HepG2 (cell line): ENCODE data around the gene SIK2. TPM values are rescaled to one million over a fixed set of nuclear protein-coding genes. Genes with fewer than 3 reads are reported as not detected.

ENCODE experiments used
- ATAC-seq: fragments of 200-7000 bp; cut with Tn5 transposase; 3 replicates; pipeline ENCODE4 v1.9.1; 2020; ENCODE audit warnings: mild to moderate bottlenecking, moderate library complexity
- BruUV-seq: library from RNA; stranded (reverse); fragments of 400-500 nt; replicated peaks from 2 replicates; lab custom pipeline; 2021; lab: Mats Ljungman, UMichigan
- CTCF ChIA-PET: fragments of 300-600 bp; formaldehyde crosslinking; extraction: SDS; loops from one replicate; lab custom pipeline; 2021; ENCODE audit warnings: low total read pairs, inconsistent platforms, low intra/inter-chr PET ratio; lab: Yijun Ruan, JAX
- POLR2A ChIA-PET: fragments of 350-600 bp; sonication (Branson Sonifier 250); formaldehyde crosslinking; loops from one replicate; lab custom pipeline; 2020; ENCODE audit warnings: antibody characterized with exemption, inconsistent platforms; lab: Yijun Ruan, JAX
- DNase-seq: peaks from one replicate; pipeline ENCODE4 v3.0.0-alpha.2; 2015; ENCODE audit warnings: low spot score
- FAIRE-seq: peaks from 3 replicates; lab custom pipeline; 2011; peaks lifted over from hg19 to GRCh38; lab: Jason Lieb, UNC
- H2AFZ ChIP-seq: one replicate; pipeline ENCODE4 v1.6.1; 2011; ENCODE audit warnings: low read length, inconsistent platforms
- H3K27ac ChIP-seq: fragments of 300-600 bp; 3 replicates; pipeline ENCODE4 v1.8.0; 2011; ENCODE audit warnings: mixed run types, mild to moderate bottlenecking, mixed read lengths, low read length, inconsistent platforms; ENCODE audit not compliant: insufficient read depth; ENCODE audit errors: extremely low read length
- H3K27me3 ChIP-seq, 2 experiments: fragments of 200-600 bp in 1 of 2; 2 replicates in 1 of 2; 3 replicates in 1 of 2; pipeline versions ENCODE4 v1.6.0 to v1.8.0; 2011; ENCODE audit warnings: low read length in 2 of 2, mild to moderate bottlenecking in 2 of 2, moderate library complexity in 2 of 2, inconsistent platforms in 1 of 2; ENCODE audit not compliant: insufficient read depth in 2 of 2, control insufficient read depth in 1 of 2
- H3K36me3 ChIP-seq, 2 experiments: fragments of 200-600 bp in 1 of 2; replicated peaks in 1 of 2; 2 replicates in 1 of 2; 3 replicates in 1 of 2; pipeline versions ENCODE4 v1.5.1 to v1.8.0; 2011; ENCODE audit warnings: low read length in 2 of 2, inconsistent platforms in 1 of 2; ENCODE audit not compliant: insufficient read depth in 2 of 2, control insufficient read depth in 1 of 2
- H3K4me1 ChIP-seq: 2 replicates; pipeline ENCODE4 v1.5.1; 2012; ENCODE audit warnings: low read length, inconsistent platforms; ENCODE audit not compliant: insufficient read depth
- H3K4me2 ChIP-seq: 2 replicates; pipeline ENCODE4 v1.6.0; 2011; ENCODE audit warnings: low read depth, low read length, inconsistent platforms
- H3K4me3 ChIP-seq, 3 experiments: fragments of 200-600 bp in 1 of 3; sonication (generic), shearing (Covaris generic) in 1 of 3; replicated peaks in 1 of 3; 2 replicates each; pipeline ENCODE4 v1.5.1; 2011 to 2016; ENCODE audit warnings: low read length in 3 of 3, inconsistent platforms in 2 of 3, low read depth in 2 of 3, mild to moderate bottlenecking in 2 of 3, control low read depth in 1 of 3, mixed read lengths in 1 of 3; ENCODE audit not compliant: insufficient read depth in 1 of 3
- H3K79me2 ChIP-seq: one replicate; pipeline ENCODE4 v1.6.1; 2011; ENCODE audit warnings: low read length, inconsistent platforms; ENCODE audit not compliant: insufficient read depth
- H3K9ac ChIP-seq: 2 replicates; pipeline ENCODE4 v1.6.0; 2011; ENCODE audit warnings: mild to moderate bottlenecking, low read depth, low read length, inconsistent platforms; ENCODE audit not compliant: insufficient read depth
- H3K9me3 ChIP-seq: 2 replicates; pipeline ENCODE4 v1.5.1; 2012; ENCODE audit warnings: mild to moderate bottlenecking, low read length
- H4K20me1 ChIP-seq: 2 replicates; pipeline ENCODE4 v1.6.0; 2011; ENCODE audit warnings: inconsistent platforms, mild to moderate bottlenecking, low read length, moderate library complexity; ENCODE audit not compliant: insufficient read depth
- CREB1 ChIP-seq, 2 experiments: fragments of 450-650 bp in 1 of 2; IDR thresholded peaks; 2 replicates each; pipeline ENCODE4 v1.6.1; 2016 to 2017; ENCODE audit warnings: control low read depth in 1 of 2, mild to moderate bottlenecking in 1 of 2, missing compliant biosample characterization in 1 of 2, missing genetic modification characterization in 1 of 2
- FOSL2 ChIP-seq: sonication (generic); formaldehyde crosslinking; IDR thresholded peaks from 2 replicates; pipeline ENCODE4 v1.4.0; 2020; ENCODE audit warnings: missing genetic modification reagents
- GATAD2A ChIP-seq: IDR thresholded peaks from 2 replicates; pipeline ENCODE4 v1.6.1; 2016
- SMC3 ChIP-seq: IDR thresholded peaks from 2 replicates; pipeline ENCODE4 v1.6.1; 2011; ENCODE audit warnings: low read length, improper control_type of control experiment
- SP140L ChIP-seq: sonication (generic); formaldehyde crosslinking; IDR thresholded peaks from 2 replicates; pipeline ENCODE4 v1.4.0; 2020; ENCODE audit warnings: missing genetic modification reagents, borderline replicate concordance
- TBX3 ChIP-seq: fragments of 450-650 bp; IDR thresholded peaks from 2 replicates; pipeline ENCODE4 v1.6.1; 2017; ENCODE audit warnings: antibody characterized with exemption, mild to moderate bottlenecking, inconsistent platforms, borderline replicate concordance
- ZKSCAN5 ChIP-seq: sonication (generic); formaldehyde crosslinking; IDR thresholded peaks from 2 replicates; pipeline ENCODE4 v1.5.1; 2020; ENCODE audit warnings: mild to moderate bottlenecking, missing genetic modification reagents
- WGBS: methylation state at CpG from one replicate; pipeline ENCODE4 v1.1.6; 2017; ENCODE audit warnings: low lambda C conversion rate; 5-methylcytosine and 5-hydroxymethylcytosine counted together
- in situ Hi-C: cut with HindIII; loops from 2 replicates; pipeline ENCODE4 v1.10.0; 2017; ENCODE audit warnings: low pct_unique_long_range_greater_than_20kb; ENCODE audit not compliant: extremely low pct_ligation_motif_present
- intact Hi-C: fragments of 100-400 bp; cut with micrococcal nuclease; formaldehyde crosslinking; loops from one replicate; pipeline ENCODE4 v1.10.0; 2022; ENCODE audit not compliant: unreplicated experiment
- polyA plus RNA-seq, 8 experiments: library from polyadenylated mRNA; depleted of rRNA in 3 of 8; stranded (reverse) in 7 of 8; unstranded in 1 of 8; fragments of >200 nt; fragmentation: Illumina TruSeq in 4 of 8; extraction: Trizol in 4 of 8; gene quantifications; 2 replicates each; pipeline versions ENCODE4 v1.2.1 to v1.2.3, GENCODE V29; 2011 to 2016; ENCODE audit warnings: low read depth in 4 of 8, missing spikeins in 1 of 8, mixed read lengths in 1 of 8; ENCODE audit not compliant: insufficient read depth in 1 of 8
- total RNA-seq, 5 experiments: library from RNA; depleted of rRNA; stranded (reverse); fragments of >200 nt; fragmentation: Illumina TruSeq; extraction: Trizol; gene quantifications; 2 replicates each; pipeline ENCODE4 v1.2.3, GENCODE V29; 2016; ENCODE audit warnings: low read depth in 1 of 5
- TF ChIP-seq, protein P1 (sequence below), 2 experiments: sonication (generic) in 1 of 2; formaldehyde crosslinking in 1 of 2; IDR thresholded peaks; 2 replicates each; pipeline versions ENCODE4 v1.4.0 to v1.6.1; 2018 to 2020; ENCODE audit warnings: missing genetic modification reagents in 2 of 2, borderline replicate concordance in 1 of 2, low read depth in 1 of 2, mild to moderate bottlenecking in 1 of 2, missing biosample characterization in 1 of 2
- TF ChIP-seq, protein P2 (sequence below): IDR thresholded peaks from 2 replicates; pipeline ENCODE4 v1.6.1; 2016; ENCODE audit warnings: control low read depth
- TF ChIP-seq, protein P3 (sequence below): sonication (generic); formaldehyde crosslinking; IDR thresholded peaks from 2 replicates; pipeline ENCODE4 v1.8.1; 2023; ENCODE audit warnings: missing genetic modification reagents, mild to moderate bottlenecking, borderline replicate concordance
- TF ChIP-seq, protein P4 (sequence below): fragments of 450-650 bp; IDR thresholded peaks from 2 replicates; pipeline ENCODE4 v1.6.1; 2017
- TF ChIP-seq, protein P5 (sequence below): sonication (generic); formaldehyde crosslinking; IDR thresholded peaks from 2 replicates; pipeline ENCODE4 v1.8.0; 2022; ENCODE audit warnings: mild to moderate bottlenecking, missing genetic modification reagents

SIK2 gene
- total and polyA plus RNA-seq, 2 of the 13 experiments (the other 11 are each of a cell fraction or from before 2014, with no cell fraction given): 8.1 to 15.4 TPM

DNA sequence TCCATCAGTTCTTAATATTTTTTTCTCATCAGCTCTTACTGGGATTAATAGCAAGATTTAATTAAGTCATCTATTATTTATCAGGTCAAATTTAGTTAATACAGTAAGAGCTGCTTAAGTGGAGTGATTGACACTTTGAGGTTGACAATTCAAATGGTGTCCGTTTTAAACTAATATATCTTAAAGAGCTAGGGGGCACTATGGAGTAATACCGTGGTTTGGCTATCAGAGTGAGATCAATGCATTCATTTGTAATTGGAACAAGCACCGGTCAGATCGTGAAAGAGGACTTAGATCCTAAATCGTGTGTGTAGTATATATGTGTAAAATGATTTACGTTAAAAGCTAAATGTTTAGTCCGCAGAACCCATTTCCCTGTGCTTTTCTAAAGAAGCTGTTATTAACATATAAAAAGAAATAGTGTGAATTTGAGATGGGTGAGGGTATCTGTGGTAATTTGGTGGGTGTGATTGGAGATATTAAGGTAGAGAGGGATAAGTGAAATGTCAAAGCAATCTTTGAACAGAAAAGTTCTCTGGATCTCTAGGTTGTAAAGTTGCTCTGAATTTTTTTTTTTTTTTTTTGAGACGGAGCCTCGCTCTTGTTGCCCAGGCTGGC is 2.3 kb downstream of the SIK2 start:
- in situ Hi-C loops: loop anchor here (5.0 kb wide), 2 partner anchors 173 to 238 kb away; no protein-coding TSS in a partner anchor
- POLR2A ChIA-PET: interaction anchor here (0.6 to 3.1 kb wide), 5 partner anchors 9 to 173 kb away, joined by 3 to 17 read pairs (median 3); partner anchors contain the start of gene PPP2R1B
- ATAC-seq: no peak
- TF ChIP-seq, protein P1, sequence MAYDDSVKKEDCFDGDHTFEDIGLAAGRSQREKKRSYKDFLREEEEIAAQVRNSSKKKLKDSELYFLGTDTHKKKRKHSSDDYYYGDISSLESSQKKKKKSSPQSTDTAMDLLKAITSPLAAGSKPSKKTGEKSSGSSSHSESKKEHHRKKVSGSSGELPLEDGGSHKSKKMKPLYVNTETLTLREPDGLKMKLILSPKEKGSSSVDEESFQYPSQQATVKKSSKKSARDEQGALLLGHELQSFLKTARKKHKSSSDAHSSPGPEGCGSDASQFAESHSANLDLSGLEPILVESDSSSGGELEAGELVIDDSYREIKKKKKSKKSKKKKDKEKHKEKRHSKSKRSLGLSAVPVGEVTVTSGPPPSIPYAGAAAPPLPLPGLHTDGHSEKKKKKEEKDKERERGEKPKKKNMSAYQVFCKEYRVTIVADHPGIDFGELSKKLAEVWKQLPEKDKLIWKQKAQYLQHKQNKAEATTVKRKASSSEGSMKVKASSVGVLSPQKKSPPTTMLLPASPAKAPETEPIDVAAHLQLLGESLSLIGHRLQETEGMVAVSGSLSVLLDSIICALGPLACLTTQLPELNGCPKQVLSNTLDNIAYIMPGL (CRISPR knock-in tag; IDR thresholded peaks at IDR 0.05; ENCODE audit: borderline replicate concordance in 1 of 2, low read depth in 1 of 2): peak in 1 of 2 experiments; percentile 36; a peak in 2 of 4 replicates
- TF ChIP-seq ZKSCAN5 (no peak), CREB1 (IDR thresholded peaks at IDR 0.05) (no peak), CREB1 (CRISPR knock-in tag; IDR thresholded peaks at IDR 0.05) (0 out of 2 replicates have a peak, but pooled peaks have one; percentile 20), SMC3 (peak; percentile 60), TBX3 (no peak), FOSL2 (no peak), GATAD2A (CRISPR knock-in tag) (peak; percentile 30; the same call in 1 of the 2 replicates), SP140L (CRISPR knock-in tag) (0 out of 2 replicates have a peak, but pooled peaks have one; percentile 63)
- TF ChIP-seq, protein P2, sequence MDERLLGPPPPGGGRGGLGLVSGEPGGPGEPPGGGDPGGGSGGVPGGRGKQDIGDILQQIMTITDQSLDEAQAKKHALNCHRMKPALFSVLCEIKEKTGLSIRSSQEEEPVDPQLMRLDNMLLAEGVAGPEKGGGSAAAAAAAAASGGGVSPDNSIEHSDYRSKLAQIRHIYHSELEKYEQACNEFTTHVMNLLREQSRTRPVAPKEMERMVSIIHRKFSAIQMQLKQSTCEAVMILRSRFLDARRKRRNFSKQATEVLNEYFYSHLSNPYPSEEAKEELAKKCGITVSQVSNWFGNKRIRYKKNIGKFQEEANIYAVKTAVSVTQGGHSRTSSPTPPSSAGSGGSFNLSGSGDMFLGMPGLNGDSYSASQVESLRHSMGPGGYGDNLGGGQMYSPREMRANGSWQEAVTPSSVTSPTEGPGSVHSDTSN (CRISPR knock-in tag): peak; percentile 62
- TF ChIP-seq, protein P3, sequence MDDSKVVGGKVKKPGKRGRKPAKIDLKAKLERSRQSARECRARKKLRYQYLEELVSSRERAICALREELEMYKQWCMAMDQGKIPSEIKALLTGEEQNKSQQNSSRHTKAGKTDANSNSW (CRISPR knock-in tag): no peak
- TF ChIP-seq, protein P4, sequence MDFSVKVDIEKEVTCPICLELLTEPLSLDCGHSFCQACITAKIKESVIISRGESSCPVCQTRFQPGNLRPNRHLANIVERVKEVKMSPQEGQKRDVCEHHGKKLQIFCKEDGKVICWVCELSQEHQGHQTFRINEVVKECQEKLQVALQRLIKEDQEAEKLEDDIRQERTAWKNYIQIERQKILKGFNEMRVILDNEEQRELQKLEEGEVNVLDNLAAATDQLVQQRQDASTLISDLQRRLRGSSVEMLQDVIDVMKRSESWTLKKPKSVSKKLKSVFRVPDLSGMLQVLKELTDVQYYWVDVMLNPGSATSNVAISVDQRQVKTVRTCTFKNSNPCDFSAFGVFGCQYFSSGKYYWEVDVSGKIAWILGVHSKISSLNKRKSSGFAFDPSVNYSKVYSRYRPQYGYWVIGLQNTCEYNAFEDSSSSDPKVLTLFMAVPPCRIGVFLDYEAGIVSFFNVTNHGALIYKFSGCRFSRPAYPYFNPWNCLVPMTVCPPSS: no peak
- TF ChIP-seq, protein P5, sequence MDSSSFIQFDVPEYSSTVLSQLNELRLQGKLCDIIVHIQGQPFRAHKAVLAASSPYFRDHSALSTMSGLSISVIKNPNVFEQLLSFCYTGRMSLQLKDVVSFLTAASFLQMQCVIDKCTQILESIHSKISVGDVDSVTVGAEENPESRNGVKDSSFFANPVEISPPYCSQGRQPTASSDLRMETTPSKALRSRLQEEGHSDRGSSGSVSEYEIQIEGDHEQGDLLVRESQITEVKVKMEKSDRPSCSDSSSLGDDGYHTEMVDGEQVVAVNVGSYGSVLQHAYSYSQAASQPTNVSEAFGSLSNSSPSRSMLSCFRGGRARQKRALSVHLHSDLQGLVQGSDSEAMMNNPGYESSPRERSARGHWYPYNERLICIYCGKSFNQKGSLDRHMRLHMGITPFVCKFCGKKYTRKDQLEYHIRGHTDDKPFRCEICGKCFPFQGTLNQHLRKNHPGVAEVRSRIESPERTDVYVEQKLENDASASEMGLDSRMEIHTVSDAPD (CRISPR knock-in tag): no peak

More for the DNA sequence above, 2.3 kb downstream of the SIK2 start:
- intact Hi-C loops: loop anchor here (1.0 to 5.0 kb wide), 3 partner anchors 23 to 173 kb away; no protein-coding TSS in a partner anchor
- WGBS: 25% methylated on average over 9 of the region's 9 CpGs
- no TSS peak for BruUV-seq
- H3K4me1 ChIP-seq: peaks cover 51% of the 10 kb centered on the region
- peak overlapping the region; percentile 32 to 90 (median 84) for H3K4me3 ChIP-seq
- H3K9ac ChIP-seq: 0 out of 2 replicates have a peak overlapping the region, but pooled peaks have one; percentile 95
- peak overlapping the region; percentile 90 for H3K4me2 ChIP-seq
- peaks cover 63% of the 10 kb centered on the region for H3K79me2 ChIP-seq
- FAIRE-seq (no peak), DNase-seq (peak; percentile 61)
- H3K27ac ChIP-seq: no peak overlapping the region
- H3K36me3 ChIP-seq: no peaks in the 10 kb centered on the region
- no peak overlapping the region for H2AFZ ChIP-seq
- CTCF ChIA-PET: interaction anchor here (0.9 to 2.6 kb wide), 2 partner anchors 122 to 173 kb away, joined by 4 to 16 read pairs; no protein-coding TSS in a partner anchor
- H3K9me3 ChIP-seq: no peaks in the 10 kb centered on the region
- H3K27me3 ChIP-seq: no peaks in the 10 kb centered on the region
- H4K20me1 ChIP-seq: peaks cover 10% of the 10 kb centered on the region
